ENCODE results near the gene MRPL12. TPM values are rescaled to one million over a fixed set of nuclear protein-coding genes. Genes with fewer than 3 reads are reported as not detected.

The MRPL12 gene
- polyA plus RNA-seq, 5 donors, result 23.5 to 52.8 (median 28.3) TPM

DNA sequence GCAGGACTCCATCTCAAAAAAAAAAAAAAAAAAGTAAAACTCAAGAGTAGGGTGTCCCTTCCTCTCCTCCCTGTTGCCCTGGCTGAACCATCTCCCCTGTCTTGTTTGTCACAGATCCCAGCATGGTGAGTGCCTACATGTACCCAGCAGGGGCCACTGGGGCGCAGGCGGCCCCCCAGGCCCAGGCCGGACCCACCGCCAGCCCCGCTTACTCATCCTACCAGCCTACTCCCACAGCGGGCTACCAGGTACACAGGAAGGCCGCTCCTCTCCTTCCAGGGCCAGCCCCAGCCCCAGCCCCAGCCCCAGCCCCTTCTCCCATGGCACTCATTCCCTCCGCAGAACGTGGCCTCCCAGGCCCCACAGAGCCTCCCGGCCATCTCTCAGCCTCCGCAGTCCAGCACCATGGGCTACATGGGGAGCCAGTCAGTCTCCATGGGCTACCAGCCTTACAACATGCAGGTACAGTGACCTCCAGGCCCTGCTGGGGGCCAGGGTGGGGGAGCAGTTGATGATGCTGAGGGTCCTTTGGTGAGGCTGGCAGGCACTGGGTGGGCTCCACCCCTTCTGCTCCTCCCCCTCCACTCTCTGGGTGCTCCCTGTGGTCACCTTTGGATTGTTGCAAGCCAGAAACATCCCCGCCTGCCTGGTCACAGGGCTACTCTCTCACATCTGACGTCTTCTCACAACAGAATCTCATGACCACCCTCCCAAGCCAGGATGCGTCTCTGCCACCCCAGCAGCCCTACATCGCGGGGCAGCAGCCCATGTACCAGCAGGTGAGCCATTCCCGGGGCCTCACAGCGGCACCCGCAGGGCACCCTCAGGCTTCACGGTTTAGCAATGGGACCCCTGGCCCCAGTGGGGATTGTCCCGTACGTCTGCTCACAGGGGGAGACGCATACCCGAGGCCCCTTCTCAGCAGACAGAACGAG is 2.5 kb upstream of the MRPL12 start:
- no peak for DNase-seq

- no peak for DNase-seq
Observed at GRCh38 chr17:81701288-81702071, 1.7 kb upstream of the MRPL12 start.

GRCh38 chr17:81703747-81704654 is 834 bp downstream of the MRPL12 start:
- no peak for DNase-seq

- DNase-seq, result no peak
Observed at GRCh38 chr17:81705518-81706231, 2.5 kb downstream of the MRPL12 start.

GRCh38 chr17:81706232-81706611 is 3.1 kb downstream of the MRPL12 start:
- no peak for DNase-seq

DNA sequence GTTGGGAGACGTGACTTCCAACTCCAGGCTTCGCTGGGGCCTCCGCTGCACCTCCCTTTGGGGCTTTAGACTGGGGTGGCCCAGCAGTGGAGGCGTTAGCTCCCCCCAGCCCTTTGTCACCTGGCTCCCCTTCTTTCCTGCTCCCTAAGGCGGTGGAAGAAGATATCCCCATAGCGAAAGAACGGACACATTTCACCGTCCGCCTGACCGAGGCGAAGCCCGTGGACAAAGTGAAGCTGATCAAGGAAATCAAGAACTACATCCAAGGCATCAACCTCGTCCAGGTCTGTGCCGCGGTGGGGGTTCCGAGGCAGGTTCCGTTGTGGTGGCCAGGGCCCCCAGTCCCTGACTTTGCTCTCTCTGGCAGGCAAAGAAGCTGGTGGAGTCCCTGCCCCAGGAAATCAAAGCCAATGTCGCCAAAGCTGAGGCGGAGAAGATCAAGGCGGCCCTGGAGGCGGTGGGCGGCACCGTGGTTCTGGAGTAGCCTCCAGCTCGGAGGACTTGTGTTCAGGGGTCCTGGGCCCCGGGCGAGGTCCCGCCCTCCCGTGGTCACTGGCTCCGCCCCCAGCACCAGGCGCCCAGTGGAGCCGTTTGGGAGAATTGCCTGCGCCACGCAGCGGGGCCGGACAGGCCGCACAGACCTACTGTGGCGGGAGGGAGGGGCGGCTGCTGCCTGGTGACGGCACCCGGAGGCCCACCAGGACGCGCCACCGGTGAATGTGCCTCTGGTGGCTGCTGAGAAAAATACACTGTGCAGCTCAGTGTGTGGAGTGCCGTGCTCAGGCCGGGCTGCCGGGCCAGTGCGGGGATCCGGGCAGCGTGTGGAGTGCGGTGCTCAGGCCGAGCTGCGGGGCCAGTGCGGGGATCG is 3.8 kb downstream of the MRPL12 start:
- DNase-seq, result no peak

DNA sequence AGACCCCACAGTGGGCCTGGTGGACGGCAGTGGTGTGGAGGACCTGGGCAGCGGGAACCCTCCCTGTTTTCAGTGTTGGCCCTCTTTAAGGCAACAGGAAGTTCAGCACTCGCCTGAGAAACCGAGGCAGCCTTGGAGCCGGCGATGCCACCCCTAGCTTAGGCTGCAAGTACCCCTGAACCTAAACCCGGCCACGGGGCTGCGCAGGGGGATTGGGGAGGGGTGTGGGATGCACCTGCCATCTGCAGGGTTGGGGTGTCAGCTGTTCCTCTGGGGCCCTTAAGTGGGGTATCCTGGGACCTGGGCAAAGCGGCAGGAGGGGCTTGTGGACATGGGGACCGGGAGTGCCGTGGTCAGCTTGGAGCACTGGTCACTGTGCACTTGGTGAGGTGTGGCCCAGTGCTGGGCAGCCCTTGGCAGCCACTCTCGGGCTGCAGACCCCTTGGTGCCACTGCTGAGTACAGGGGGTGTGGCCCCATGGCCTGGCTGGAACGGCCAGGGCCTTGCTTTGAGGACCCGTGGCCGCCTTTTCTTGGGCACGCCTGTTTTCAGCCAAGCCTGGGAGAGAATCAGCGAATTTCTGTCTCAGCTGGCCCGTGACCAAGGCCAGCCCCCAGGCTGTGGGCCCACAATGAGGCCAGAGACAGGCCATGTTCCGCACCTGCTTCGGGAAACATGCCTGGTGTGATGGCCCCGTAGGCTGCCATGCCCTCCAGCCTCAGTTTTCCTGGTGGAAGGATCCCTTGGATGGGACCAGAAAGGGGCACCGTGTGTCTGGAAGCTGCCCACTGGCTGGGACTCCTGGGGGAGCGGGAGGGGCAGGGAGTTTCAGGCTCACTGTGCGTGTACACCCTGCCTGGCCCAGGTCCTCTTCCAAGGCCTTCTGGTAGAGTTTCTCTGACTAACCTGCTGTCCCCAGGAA is 4.8 kb downstream of the MRPL12 start:
- DNase-seq, result no peak

GRCh38 chr17:81708739-81709185 is 5.6 kb downstream of the MRPL12 start:
- DNase-seq, result no peak

DNA sequence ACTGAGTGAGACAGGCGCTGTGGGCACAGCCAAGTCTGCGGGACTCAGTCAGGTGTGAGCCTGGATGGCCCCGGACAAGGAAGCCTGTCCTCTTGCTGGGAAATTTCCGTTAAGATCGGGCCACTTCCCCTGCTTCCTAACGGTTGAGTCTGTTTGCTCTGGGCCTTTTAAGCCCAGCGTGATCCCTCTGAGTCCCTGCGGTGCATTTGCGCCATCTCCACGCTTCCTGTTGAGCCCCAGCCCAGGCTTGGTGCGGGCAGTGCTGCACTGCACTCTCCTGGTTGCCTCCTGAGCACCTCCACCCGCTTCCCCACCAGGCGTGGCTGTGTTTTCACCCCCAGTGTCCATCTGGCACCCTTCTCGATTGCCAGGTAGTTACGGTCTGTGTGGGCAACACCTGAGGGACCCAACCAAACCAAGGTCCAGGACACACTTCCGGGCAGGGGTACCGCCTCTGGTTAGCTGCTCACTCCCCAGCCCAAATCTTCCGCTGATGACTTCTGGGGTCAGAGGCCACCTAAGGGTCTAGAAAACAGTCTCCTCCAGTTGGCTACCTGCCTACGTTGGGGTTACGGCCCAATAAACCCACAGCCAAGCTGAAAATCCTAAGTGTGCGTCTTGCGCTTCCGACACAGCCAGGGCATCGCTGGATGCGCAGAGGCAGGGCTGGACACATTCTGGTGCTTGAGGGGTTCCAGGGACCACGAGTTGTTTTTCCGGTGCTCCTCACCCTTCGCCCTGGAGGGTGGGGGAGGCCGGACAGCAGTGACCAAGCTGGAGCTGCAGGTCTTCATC is 7.5 kb downstream of the MRPL12 start:
- DNase-seq, result no peak

DNA sequence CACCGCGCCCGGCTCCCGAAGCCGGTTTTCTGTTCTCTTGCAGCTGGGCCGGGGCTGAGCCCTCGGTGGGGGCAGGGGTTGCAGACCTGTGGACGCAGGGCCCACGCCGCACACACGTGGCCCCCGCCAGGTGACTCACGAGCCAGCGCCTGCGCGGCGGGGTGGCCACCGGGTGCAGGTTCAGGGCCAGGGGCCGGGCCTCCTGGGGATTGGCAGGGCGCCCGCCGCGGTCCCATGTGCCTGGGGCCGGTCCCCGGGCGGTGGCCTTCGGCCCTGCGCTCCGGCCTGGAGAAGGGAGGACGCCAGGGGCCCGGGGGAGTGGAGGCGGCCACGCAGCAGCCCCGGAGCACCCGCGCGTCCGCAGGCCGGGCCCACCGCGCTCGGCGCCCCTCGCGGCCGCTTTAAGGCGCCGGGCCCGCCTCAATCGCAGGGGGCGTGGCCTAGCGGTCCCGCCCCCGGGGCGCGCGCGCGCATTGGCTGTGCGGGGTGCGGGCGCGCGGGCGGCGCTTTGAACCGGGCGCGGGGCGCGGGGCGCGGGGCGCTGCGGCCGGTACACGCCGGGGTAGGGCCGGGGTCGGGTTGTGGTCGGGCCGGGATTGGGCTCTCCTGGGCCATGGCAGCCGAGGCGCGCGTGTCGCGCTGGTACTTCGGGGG is 8.8 kb downstream of the MRPL12 start, which contains the start of gene SLC25A10:
SLC25A10 (plus strand) TSS at position 471 of the 654 bp plus-strand sequence; CDS start at position 614, 143 bp downstream.
- DNase-seq, result peak; percentile 68 to 70

- no peak for DNase-seq
Observed at GRCh38 chr17:81712468-81713003, 9.4 kb downstream of the MRPL12 start.

DNA sequence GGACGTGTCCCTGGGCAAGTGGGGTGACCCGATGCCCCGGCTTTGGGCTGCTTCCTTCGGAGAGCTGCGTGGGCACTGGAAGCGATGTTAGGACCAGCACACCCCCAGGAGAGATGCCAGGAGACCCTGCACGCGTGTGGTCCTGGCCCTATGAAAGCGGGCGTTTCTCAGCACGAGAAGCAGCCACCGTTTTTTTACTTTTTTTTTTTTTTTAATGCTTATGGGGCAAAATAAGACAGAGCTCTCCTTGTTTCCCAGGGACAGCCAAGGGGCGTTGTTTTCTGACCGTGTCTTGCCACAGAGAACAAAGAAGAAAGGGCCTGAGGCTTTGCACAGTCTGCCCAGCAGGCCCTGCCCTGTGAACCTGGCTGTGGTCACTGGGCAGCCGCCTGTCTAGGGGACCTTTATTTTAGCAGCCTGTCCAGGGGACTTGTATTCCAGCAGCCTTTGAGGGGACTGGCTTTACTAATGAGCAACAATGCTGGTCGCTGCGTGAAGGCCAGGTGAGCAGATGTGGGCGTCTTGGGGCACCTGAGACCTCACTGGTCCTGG is 9.9 kb downstream of the MRPL12 start:
- no peak for DNase-seq

DNA sequence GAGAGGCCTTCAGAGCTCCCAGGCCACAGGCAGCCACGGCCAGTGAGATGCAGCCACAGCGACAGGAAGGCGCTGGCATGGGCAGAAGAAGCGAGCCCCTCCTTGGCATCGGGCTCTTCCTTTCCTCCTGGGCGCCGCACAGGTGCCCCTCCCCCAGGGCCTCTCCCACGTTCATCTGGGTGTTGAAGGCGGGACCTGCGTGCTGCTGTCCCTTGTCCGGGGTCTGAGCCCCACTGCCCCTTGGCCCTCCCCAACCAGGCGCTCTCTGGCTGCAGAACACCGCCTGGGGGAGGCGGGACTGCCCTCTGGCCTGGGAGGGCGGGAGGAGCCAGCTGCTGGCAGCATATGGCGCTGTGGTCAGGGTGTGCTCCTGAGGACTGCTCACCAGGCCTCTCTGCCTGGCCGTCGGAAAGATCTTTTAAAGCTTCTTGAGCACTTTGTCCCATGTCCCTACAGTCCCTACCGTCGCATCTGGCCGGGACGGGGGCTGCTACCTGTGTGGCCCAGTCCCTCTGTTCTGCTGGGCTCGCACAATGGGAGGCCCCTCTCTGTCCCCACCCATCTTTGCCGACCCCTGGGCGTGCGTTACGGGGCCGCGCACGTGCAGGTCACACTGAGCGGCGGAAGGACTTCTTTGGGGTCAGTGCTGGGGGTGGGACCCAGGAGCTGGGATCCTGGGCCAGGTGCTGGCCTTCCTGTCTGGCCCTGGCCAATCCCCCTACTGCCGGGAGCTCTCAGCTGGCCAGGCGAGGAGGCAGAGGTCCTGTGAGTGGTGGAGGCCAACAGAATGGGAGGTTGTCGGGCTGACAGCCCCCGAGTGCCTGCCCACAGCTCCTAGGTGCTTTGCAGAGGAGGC is 10.6 kb downstream of the MRPL12 start:
- no peak for DNase-seq

- no peak for DNase-seq
Observed at GRCh38 chr17:81714412-81715106, 11.4 kb downstream of the MRPL12 start.
